Endothelial cell of umbilical vein (primary cell): ENCODE results near the gene FASLG.

ENCODE experiments used
- CTCF ChIP-seq, 2 donors: IDR thresholded peaks; 1 replicate in 1 of 2; 2 replicates in 1 of 2; pipeline ENCODE4 v1.5.1; 2011; ENCODE audit warnings: low read length in 2 of 2, mild to moderate bottlenecking in 2 of 2, moderate library complexity in 2 of 2, control low read depth in 1 of 2, inconsistent platforms in 1 of 2, low read depth in 1 of 2; ENCODE audit not compliant: insufficient read depth in 1 of 2; ENCODE audit errors: extremely low read depth in 1 of 2
- EZH2 ChIP-seq: IDR thresholded peaks from 2 replicates; pipeline ENCODE4 v1.6.1; 2012; ENCODE audit warnings: borderline replicate concordance, low read depth, mild to moderate bottlenecking, moderate library complexity, low read length, inconsistent platforms; ENCODE audit not compliant: severe bottlenecking
- FOS ChIP-seq: IDR thresholded peaks from 2 replicates; pipeline ENCODE4 v1.6.1; 2011; ENCODE audit warnings: mild to moderate bottlenecking, low read length, moderate library complexity, borderline replicate concordance; ENCODE audit not compliant: insufficient read depth
- GATA2 ChIP-seq: IDR thresholded peaks from 2 replicates; pipeline ENCODE4 v1.7.0; 2011; ENCODE audit warnings: low read depth, mild to moderate bottlenecking, moderate library complexity, mixed read lengths, low read length; ENCODE audit not compliant: insufficient read length, insufficient read depth
- JUN ChIP-seq: IDR thresholded peaks from 2 replicates; pipeline ENCODE4 v1.6.1; 2011; ENCODE audit warnings: borderline replicate concordance, low read depth; ENCODE audit not compliant: insufficient read length, insufficient read depth
- MAX ChIP-seq: IDR thresholded peaks from 2 replicates; pipeline ENCODE4 v1.6.1; 2011; ENCODE audit not compliant: insufficient read depth, insufficient read length
- MYC ChIP-seq: IDR thresholded peaks from one replicate; pipeline ENCODE4 v1.6.1; 2011; ENCODE audit warnings: mild to moderate bottlenecking, low read depth, low read length
- POLR2A ChIP-seq: IDR thresholded peaks from 2 replicates; pipeline ENCODE4 v1.6.1; 2012; ENCODE audit warnings: low read depth, mild to moderate bottlenecking, control low read depth, low read length
- POLR2AphosphoS5 ChIP-seq: IDR thresholded peaks from 2 replicates; pipeline ENCODE4 v1.6.1; 2012; ENCODE audit warnings: low read depth, mild to moderate bottlenecking, control low read depth, low read length, moderate library complexity; ENCODE audit not compliant: insufficient read depth

- TF ChIP-seq POLR2AphosphoS5: no peak
- no peak for TF ChIP-seq CTCF (IDR thresholded peaks at IDR 0.05; ENCODE audit: extremely low read depth in 1 of 2, insufficient read depth in 1 of 2, low read depth in 1 of 2, low read length in 2 of 2)
- TF ChIP-seq POLR2A: no peak
- no peak for TF ChIP-seq EZH2
- no peak for TF ChIP-seq MYC
- no peak for TF ChIP-seq FOS
- no peak for TF ChIP-seq JUN
- no peak for TF ChIP-seq GATA2
- TF ChIP-seq MAX: no peak
Observed at GRCh38 chr1:172650474-172651193, 8.3 kb upstream of the FASLG start.
